Adrenal gland (tissue), 5 donors: Measurements from ENCODE around the gene ITPKB.

ENCODE experiments used
- CTCF ChIP-seq, 6 experiments: fragments of 450-650 bp in 4 of 6; fragments of 200-600 bp in 2 of 6; sonication (generic) in 1 of 6; IDR thresholded peaks; 1 replicate in 5 of 6; 2 replicates in 1 of 6; pipeline versions ENCODE4 v1.5.1 to v1.8.0; 2016 to 2021; ENCODE audit warnings: antibody characterized with exemption in 6 of 6, mild to moderate bottlenecking in 2 of 6, moderate library complexity in 1 of 6
- POLR2A ChIP-seq, 2 donors: fragments of 450-650 bp; IDR thresholded peaks; one replicate each; pipeline ENCODE4 v1.6.1; 2017; ENCODE audit warnings: antibody characterized with exemption in 2 of 2, mild to moderate bottlenecking in 2 of 2, moderate library complexity in 1 of 2
- donor health status: DM: no; HTN: no; CAD: no.

DNA sequence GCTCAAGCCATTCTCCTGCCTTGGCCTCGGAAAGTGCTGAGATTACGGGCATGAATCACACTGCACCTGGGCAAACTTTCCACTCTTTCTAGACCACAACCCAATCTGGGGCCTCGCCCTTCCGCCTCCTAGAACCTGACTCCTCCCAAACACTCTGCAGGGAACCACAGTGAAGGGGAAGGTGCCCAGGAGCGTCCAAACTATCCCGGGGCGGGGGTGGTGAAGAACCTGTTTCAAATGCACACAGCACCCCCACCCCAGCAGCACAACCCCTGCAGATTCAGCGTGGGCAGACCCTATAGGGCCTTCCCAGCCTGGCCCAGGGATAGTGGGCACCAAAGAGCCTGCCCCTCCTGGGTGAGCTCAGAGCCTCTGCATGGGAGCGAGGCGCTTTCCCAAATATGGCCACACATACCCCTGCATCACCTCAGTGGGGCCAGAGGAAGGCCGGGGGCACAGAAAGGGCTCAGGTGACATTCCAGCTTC lies 103.6 kb downstream of the ITPKB start:
- TF ChIP-seq CTCF (IDR thresholded peaks at IDR 0.05) (no peak), POLR2A (IDR thresholded peaks at IDR 0.05) (no peak)
